Subcutaneous abdominal adipose tissue (tissue), 5 donors: Measurements from ENCODE around the gene TOGARAM1.

Source experiments
- H3K27ac ChIP-seq: one replicate; pipeline ENCODE4 v1.7.0; 2013; ENCODE audit warnings: low read depth, mild to moderate bottlenecking, inconsistent platforms, low read length, moderate library complexity
- H3K27me3 ChIP-seq, 5 donors: one replicate each; pipeline ENCODE4 v1.7.0; 2013; ENCODE audit warnings: low read length in 5 of 5, inconsistent platforms in 1 of 5; ENCODE audit not compliant: control insufficient read depth in 5 of 5, insufficient read depth in 4 of 5
- H3K36me3 ChIP-seq, 5 donors: one replicate each; pipeline ENCODE4 v1.7.0; 2013; ENCODE audit warnings: low read length in 5 of 5; ENCODE audit not compliant: control insufficient read depth in 5 of 5, insufficient read depth in 5 of 5
- H3K4me1 ChIP-seq, 5 donors: one replicate each; pipeline ENCODE4 v1.7.0; 2013; ENCODE audit warnings: low read length in 5 of 5, mild to moderate bottlenecking in 3 of 5, moderate library complexity in 1 of 5; ENCODE audit not compliant: control insufficient read depth in 5 of 5, insufficient read depth in 5 of 5
- H3K4me3 ChIP-seq, 5 donors: one replicate each; pipeline ENCODE4 v1.7.0; 2013; ENCODE audit warnings: low read length in 5 of 5, low read depth in 1 of 5
- H3K9ac ChIP-seq, 5 donors: one replicate each; pipeline ENCODE4 v1.7.0; 2013; ENCODE audit warnings: low read length in 5 of 5, mild to moderate bottlenecking in 4 of 5, moderate library complexity in 3 of 5
- H3K9me3 ChIP-seq, 5 donors: one replicate each; pipeline ENCODE4 v1.7.0; 2013; ENCODE audit warnings: low read length in 5 of 5; ENCODE audit not compliant: control insufficient read depth in 5 of 5
- donor health status: healthy.
- donor health status: healthy.
- donor health status: healthy.
- donor health status: healthy.
- donor health status: healthy.

TOGARAM1 gene

GRCh38 chr14:44944107-44944506, 17.9 kb upstream of the TOGARAM1 start:
- H3K4me1 ChIP-seq: no peaks in the 10 kb centered on the region
- H3K9me3 ChIP-seq: peaks cover 0 to 3% (median 0%) of the 10 kb centered on the region in 5 donors
- H3K4me3 ChIP-seq: no peak overlapping the region
- H3K27ac ChIP-seq: no peak overlapping the region
- H3K27me3 ChIP-seq: no peaks in the 10 kb centered on the region
- H3K9ac ChIP-seq: no peak overlapping the region
- H3K36me3 ChIP-seq: peaks cover 20 to 35% (median 27%) of the 10 kb centered on the region in 5 donors

DNA sequence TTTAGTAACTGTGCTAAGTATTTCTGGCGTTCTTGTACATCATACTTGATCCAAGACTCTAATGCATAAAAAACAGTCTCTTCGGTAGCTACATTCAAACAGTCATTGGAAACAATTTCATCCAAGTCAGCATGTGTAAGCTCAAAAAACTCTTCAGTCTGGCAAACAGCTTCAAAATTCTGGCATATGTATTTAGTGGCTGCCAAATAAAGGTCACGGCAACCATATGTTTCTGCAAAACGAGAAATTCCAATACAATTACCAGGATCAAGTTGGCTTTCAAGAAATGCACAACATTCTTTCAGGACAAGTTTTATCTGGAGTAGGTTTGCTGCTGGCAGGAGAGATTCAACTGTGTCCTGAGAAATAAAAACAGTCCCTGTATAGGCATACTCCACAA, 16.7 kb upstream of the TOGARAM1 start:
- no peaks in the 10 kb centered on the region for H3K27me3 ChIP-seq
- peaks cover 0 to 3% (median 0%) of the 10 kb centered on the region in 5 donors for H3K9me3 ChIP-seq
- H3K4me1 ChIP-seq: no peaks in the 10 kb centered on the region
- H3K9ac ChIP-seq: no peak overlapping the region
- H3K4me3 ChIP-seq: no peak overlapping the region
- peaks cover 14 to 28% (median 21%) of the 10 kb centered on the region in 5 donors for H3K36me3 ChIP-seq
- H3K27ac ChIP-seq: no peak overlapping the region

GRCh38 chr14:44951051-44951450, 10.9 kb upstream of the TOGARAM1 start:
- Histone ChIP-seq H3K9me3 (peaks cover 0 to 3% (median 0%) of the 10 kb centered on the region in 5 donors), H3K27me3 (no peaks in the 10 kb centered on the region), H3K9ac (no peak overlapping the region), H3K4me1 (no peaks in the 10 kb centered on the region), H3K4me3 (no peak overlapping the region), H3K36me3 (peaks cover 2 to 6% (median 4%) of the 10 kb centered on the region in 5 donors), H3K27ac (no peak overlapping the region)

- no peaks in the 10 kb centered on the region for H3K27me3 ChIP-seq
- H3K9ac ChIP-seq: no peak overlapping the region
- no peaks in the 10 kb centered on the region for H3K9me3 ChIP-seq
- H3K4me3 ChIP-seq: no peak overlapping the region
- H3K27ac ChIP-seq: no peak overlapping the region
- H3K4me1 ChIP-seq: no peaks in the 10 kb centered on the region
- H3K36me3 ChIP-seq: peaks cover 0 to 6% (median 2%) of the 10 kb centered on the region in 5 donors
These were observed 9.4 kb upstream of the TOGARAM1 start for GRCh38 chr14:44952391-44953110.

- Histone ChIP-seq H3K9ac (no peak overlapping the region), H3K36me3 (peaks cover 0 to 6% (median 2%) of the 10 kb centered on the region in 5 donors), H3K4me1 (peaks cover 0 to 5% (median under 1%) of the 10 kb centered on the region in 5 donors), H3K27ac (no peak overlapping the region), H3K9me3 (no peaks in the 10 kb centered on the region), H3K4me3 (no peak overlapping the region), H3K27me3 (no peaks in the 10 kb centered on the region)
These were observed 7.2 kb upstream of the TOGARAM1 start for GRCh38 chr14:44954750-44955149.

DNA sequence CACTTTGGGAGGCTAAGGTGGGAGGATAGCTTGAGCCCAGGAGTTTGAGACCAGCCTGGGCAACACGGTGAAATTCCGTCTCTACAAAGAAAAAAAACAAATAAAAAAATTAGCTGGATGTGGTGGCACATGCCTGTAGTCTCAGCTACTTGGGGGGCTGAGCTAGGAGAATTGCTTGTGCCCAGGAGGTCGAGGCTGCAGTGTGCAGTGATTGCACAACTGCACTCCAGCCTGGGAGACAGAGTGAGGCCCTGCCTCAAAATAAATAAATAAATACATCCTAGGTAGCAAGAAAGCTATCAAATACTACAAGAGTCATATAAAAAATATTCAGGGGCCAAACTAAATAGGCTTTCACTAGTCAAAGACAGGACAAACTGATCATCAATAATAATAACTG, 6.5 kb upstream of the TOGARAM1 start:
- Histone ChIP-seq H3K9me3 (no peaks in the 10 kb centered on the region), H3K9ac (no peak overlapping the region), H3K4me1 (peaks cover 2 to 13% (median 8%) of the 10 kb centered on the region in 5 donors), H3K36me3 (peaks cover 0 to 2% (median under 1%) of the 10 kb centered on the region in 5 donors), H3K27ac (no peak overlapping the region), H3K4me3 (no peak overlapping the region), H3K27me3 (no peaks in the 10 kb centered on the region)

- Histone ChIP-seq H3K36me3 (peaks cover 0 to 2% (median 0%) of the 10 kb centered on the region in 5 donors), H3K27ac (no peak overlapping the region), H3K4me1 (peaks cover 2 to 18% (median 14%) of the 10 kb centered on the region in 5 donors), H3K9ac (no peak overlapping the region), H3K9me3 (no peaks in the 10 kb centered on the region), H3K27me3 (no peaks in the 10 kb centered on the region), H3K4me3 (no peak overlapping the region)
These were observed 5.1 kb upstream of the TOGARAM1 start for GRCh38 chr14:44956866-44957265.

DNA sequence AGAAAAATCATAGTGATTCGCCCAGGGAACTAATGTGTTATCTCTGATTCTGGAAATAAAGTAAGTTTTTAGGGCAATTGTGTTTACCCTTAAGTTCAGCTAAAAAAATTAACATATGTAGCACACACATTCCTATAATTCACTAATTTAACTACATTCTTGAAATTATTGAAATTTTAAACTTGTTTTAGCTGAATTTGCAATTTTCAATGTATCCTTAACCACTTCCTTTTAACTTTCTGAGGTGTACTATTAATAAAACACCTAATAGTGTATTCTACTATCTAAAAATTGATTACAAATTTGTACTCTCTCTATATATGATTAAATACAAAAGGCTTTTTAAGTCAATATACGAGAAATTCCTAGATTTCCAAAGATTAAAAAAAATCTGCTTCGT, 2.5 kb upstream of the TOGARAM1 start:
- no peak overlapping the region for H3K4me3 ChIP-seq
- peaks cover 4 to 40% (median 35%) of the 10 kb centered on the region in 5 donors for H3K4me1 ChIP-seq
- H3K9ac ChIP-seq: no peak overlapping the region
- no peak overlapping the region for H3K27ac ChIP-seq
- no peaks in the 10 kb centered on the region for H3K27me3 ChIP-seq
- no peaks in the 10 kb centered on the region for H3K9me3 ChIP-seq
- H3K36me3 ChIP-seq: no peaks in the 10 kb centered on the region

GRCh38 chr14:44960146-44960545, 1.8 kb upstream of the TOGARAM1 start:
- H3K27ac ChIP-seq: no peak overlapping the region
- H3K9ac ChIP-seq: peak overlapping the region in 2 of 5 donors; percentile 11 to 69
- peaks cover 4 to 46% (median 41%) of the 10 kb centered on the region in 5 donors for H3K4me1 ChIP-seq
- H3K4me3 ChIP-seq: peak overlapping the region in 1 of 5 donors; percentile 99
- H3K9me3 ChIP-seq: no peaks in the 10 kb centered on the region
- H3K36me3 ChIP-seq: no peaks in the 10 kb centered on the region
- H3K27me3 ChIP-seq: no peaks in the 10 kb centered on the region

DNA sequence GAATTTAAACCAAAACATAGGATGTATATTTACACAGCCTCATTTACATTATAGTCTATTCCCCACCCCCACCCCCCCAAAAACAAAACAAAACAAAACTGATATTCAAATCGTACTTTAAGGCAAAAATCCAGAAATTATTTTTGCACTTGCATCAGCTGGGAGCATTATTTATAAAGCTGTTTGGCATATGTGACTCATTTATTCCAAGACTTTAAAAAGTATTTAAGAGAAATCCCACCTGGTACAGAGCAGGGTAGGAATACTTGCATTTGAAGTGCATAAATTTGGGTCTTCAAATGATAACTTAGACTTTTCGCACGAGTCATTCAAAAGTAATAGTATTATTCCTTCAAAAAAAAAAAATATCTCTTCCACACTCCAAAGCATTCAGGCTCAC, 1.3 kb upstream of the TOGARAM1 start:
- peaks cover 4 to 51% (median 46%) of the 10 kb centered on the region in 5 donors for H3K4me1 ChIP-seq

More for the DNA sequence above, 1.3 kb upstream of the TOGARAM1 start:
- Histone ChIP-seq H3K36me3 (no peaks in the 10 kb centered on the region), H3K9me3 (no peaks in the 10 kb centered on the region), H3K27me3 (no peaks in the 10 kb centered on the region), H3K4me3 (peak overlapping the region; percentile 88 to 100 (median 98)), H3K9ac (peak overlapping the region; percentile 29 to 97 (median 95)), H3K27ac (peak overlapping the region; percentile 91)
